HepG2 (cell line): Measurements from ENCODE around the gene ZG16. TPM values are rescaled to one million over a fixed set of nuclear protein-coding genes. Genes with fewer than 3 reads are reported as not detected.

Experiments used
- BRCA1 ChIP-seq: sonication (generic); formaldehyde crosslinking; IDR thresholded peaks from 2 replicates; pipeline ENCODE4 v1.4.0; 2020; ENCODE audit warnings: missing genetic modification reagents
- CC2D1A ChIP-seq: sonication (generic); formaldehyde crosslinking; IDR thresholded peaks from 2 replicates; pipeline ENCODE4 v1.8.1; 2023; ENCODE audit warnings: mild to moderate bottlenecking, missing genetic modification reagents
- CCAR2 ChIP-seq: fragments of 200-400 bp; formaldehyde crosslinking; optimal IDR thresholded peaks from 2 replicates; pipeline ENCODE3; 2018; ENCODE audit warnings: low read depth, mild to moderate bottlenecking, low read length, moderate library complexity
- ETV6 ChIP-seq: sonication (generic); formaldehyde crosslinking; conservative IDR thresholded peaks from 2 replicates; pipeline ENCODE4 v1.4.0; 2020; ENCODE audit warnings: missing genetic modification reagents
- GABPA ChIP-seq, 2 experiments: IDR thresholded peaks; 2 replicates each; pipeline ENCODE4 v1.6.1; 2011 to 2016; ENCODE audit warnings: low read depth in 2 of 2, low read length in 1 of 2, missing biosample characterization in 1 of 2, missing genetic modification characterization in 1 of 2
- GATA4 ChIP-seq: sonication (generic); IDR thresholded peaks from 2 replicates; pipeline ENCODE4 v1.6.1; 2016; ENCODE audit warnings: antibody characterized with exemption, low read depth, borderline replicate concordance
- KDM1A ChIP-seq: IDR thresholded peaks from 2 replicates; pipeline ENCODE4 v1.6.1; 2016; ENCODE audit warnings: missing compliant biosample characterization
- KDM5A ChIP-seq: fragments of 200-600 bp; sonication (generic); IDR thresholded peaks from 2 replicates; pipeline ENCODE4 v1.7.0; 2018; ENCODE audit warnings: antibody characterized with exemption, mild to moderate bottlenecking, low read length, borderline replicate concordance
- MEF2D ChIP-seq: sonication (generic); formaldehyde crosslinking; IDR thresholded peaks from 2 replicates; pipeline ENCODE4 v1.5.1; 2020; ENCODE audit warnings: mild to moderate bottlenecking, missing genetic modification reagents
- MXI1 ChIP-seq: IDR thresholded peaks from 3 replicates; pipeline ENCODE4 v1.6.1; 2012; ENCODE audit warnings: low read depth, low read length, inconsistent platforms, borderline replicate concordance
- PHF21A ChIP-seq: sonication (generic); formaldehyde crosslinking; IDR thresholded peaks from 2 replicates; pipeline ENCODE4 v1.5.0; 2020; ENCODE audit warnings: mild to moderate bottlenecking, missing genetic modification reagents
- SATB2 ChIP-seq: sonication (generic); formaldehyde crosslinking; IDR thresholded peaks from 2 replicates; pipeline ENCODE4 v1.5.0; 2020; ENCODE audit warnings: missing genetic modification reagents
- SOX13 ChIP-seq, 3 experiments: fragments of 450-650 bp in 1 of 3; sonication (generic) in 1 of 3; formaldehyde crosslinking in 1 of 3; IDR thresholded peaks in 2 of 3; conservative IDR thresholded peaks in 1 of 3; 2 replicates each; pipeline versions ENCODE4 v1.5.0 to v1.6.1; 2016 to 2020; ENCODE audit warnings: antibody characterized with exemption in 1 of 3, mild to moderate bottlenecking in 1 of 3, missing compliant biosample characterization in 1 of 3, missing genetic modification reagents in 1 of 3, moderate library complexity in 1 of 3
- SPEN ChIP-seq: sonication (generic); formaldehyde crosslinking; IDR thresholded peaks from 2 replicates; pipeline ENCODE4 v1.5.1; 2020; ENCODE audit warnings: low read depth, mild to moderate bottlenecking, missing genetic modification reagents
- SRSF9 ChIP-seq: fragments of 200-400 bp; formaldehyde crosslinking; IDR thresholded peaks from 2 replicates; pipeline ENCODE4 v1.6.1; 2018; ENCODE audit warnings: borderline replicate concordance, mild to moderate bottlenecking, low read depth, low read length; ENCODE audit not compliant: insufficient read depth, poor library complexity, severe bottlenecking
- STAG1 ChIP-seq: sonication (generic); formaldehyde crosslinking; IDR thresholded peaks from 2 replicates; pipeline ENCODE4 v1.4.0; 2020; ENCODE audit warnings: missing genetic modification reagents
- TEAD2 ChIP-seq: sonication (generic); formaldehyde crosslinking; IDR thresholded peaks from 2 replicates; pipeline ENCODE4 v1.9.0; 2021; ENCODE audit warnings: missing genetic modification reagents
- TEAD3 ChIP-seq: optimal IDR thresholded peaks from 2 replicates; pipeline ENCODE3; 2016; ENCODE audit warnings: borderline replicate concordance
- ZMYM2 ChIP-seq: sonication (generic); formaldehyde crosslinking; IDR thresholded peaks from 2 replicates; pipeline ENCODE4 v1.8.0; 2022; ENCODE audit warnings: mild to moderate bottlenecking, missing genetic modification reagents
- ZNF547 ChIP-seq: sonication (generic); formaldehyde crosslinking; IDR thresholded peaks from 2 replicates; pipeline ENCODE4 v1.5.1; 2020; ENCODE audit warnings: mild to moderate bottlenecking, missing genetic modification reagents
- ZNF615 ChIP-seq: sonication (generic); formaldehyde crosslinking; IDR thresholded peaks from 2 replicates; pipeline ENCODE4 v1.5.0; 2020; ENCODE audit warnings: mild to moderate bottlenecking, missing genetic modification reagents, borderline replicate concordance
- ZNF746 ChIP-seq: sonication (generic); formaldehyde crosslinking; IDR thresholded peaks from 2 replicates; pipeline ENCODE4 v1.8.0; 2022; ENCODE audit warnings: mild to moderate bottlenecking, missing genetic modification reagents
- ZSCAN20 ChIP-seq: sonication (generic); formaldehyde crosslinking; IDR thresholded peaks from 2 replicates; pipeline ENCODE4 v1.4.0; 2020; ENCODE audit warnings: missing genetic modification reagents, mild to moderate bottlenecking, borderline replicate concordance
- polyA plus RNA-seq, 8 experiments: library from polyadenylated mRNA; depleted of rRNA in 3 of 8; stranded (reverse) in 7 of 8; unstranded in 1 of 8; fragments of >200 nt; fragmentation: Illumina TruSeq in 4 of 8; extraction: Trizol in 4 of 8; gene quantifications; 2 replicates each; pipeline versions ENCODE4 v1.2.1 to v1.2.3, GENCODE V29; 2011 to 2016; ENCODE audit warnings: low read depth in 4 of 8, missing spikeins in 1 of 8, mixed read lengths in 1 of 8; ENCODE audit not compliant: insufficient read depth in 1 of 8
- total RNA-seq, 5 experiments: library from RNA; depleted of rRNA; stranded (reverse); fragments of >200 nt; fragmentation: Illumina TruSeq; extraction: Trizol; gene quantifications; 2 replicates each; pipeline ENCODE4 v1.2.3, GENCODE V29; 2016; ENCODE audit warnings: low read depth in 1 of 5
- TF ChIP-seq, protein P1 (sequence below): fragments of 450-650 bp; IDR thresholded peaks from 2 replicates; pipeline ENCODE4 v1.6.1; 2016
- TF ChIP-seq, protein P2 (sequence below): sonication (generic); formaldehyde crosslinking; IDR thresholded peaks from 2 replicates; pipeline ENCODE4 v1.5.0; 2020; ENCODE audit warnings: mild to moderate bottlenecking, missing genetic modification reagents
- TF ChIP-seq, protein P3 (sequence below): sonication (generic); formaldehyde crosslinking; IDR thresholded peaks from 2 replicates; pipeline ENCODE4 v1.4.0; 2020; ENCODE audit warnings: missing genetic modification reagents, borderline replicate concordance

Gene ZG16
- total and polyA plus RNA-seq, 2 of the 13 experiments (the other 11 are each of a cell fraction or from before 2014, with no cell fraction given): 0.04 to 0.07 TPM

DNA sequence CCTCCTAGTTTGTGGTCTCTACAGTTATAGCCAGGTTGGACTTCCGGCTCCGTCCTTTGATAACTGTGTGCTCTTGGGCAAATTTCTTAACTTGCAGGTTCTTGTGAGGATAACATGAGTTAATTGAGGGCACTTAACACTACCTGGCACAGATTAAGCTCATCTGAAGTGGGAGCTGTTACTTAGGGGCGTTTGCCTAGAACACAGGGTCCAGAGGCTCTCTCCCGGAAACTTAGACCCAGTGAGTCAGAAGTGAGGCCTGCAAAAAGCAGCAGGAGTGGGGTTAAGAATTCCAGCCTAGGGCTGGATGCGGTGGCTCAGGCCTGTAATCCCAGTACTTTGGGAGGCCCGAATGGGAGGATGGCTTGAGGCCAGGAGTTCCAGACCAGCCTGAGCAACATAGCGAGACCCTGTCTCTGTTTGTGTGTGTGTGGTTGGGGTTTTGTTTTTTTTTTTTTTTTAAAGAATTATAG lies 43.6 kb downstream of the ZG16 start (continued):
- TF ChIP-seq, protein P1, sequence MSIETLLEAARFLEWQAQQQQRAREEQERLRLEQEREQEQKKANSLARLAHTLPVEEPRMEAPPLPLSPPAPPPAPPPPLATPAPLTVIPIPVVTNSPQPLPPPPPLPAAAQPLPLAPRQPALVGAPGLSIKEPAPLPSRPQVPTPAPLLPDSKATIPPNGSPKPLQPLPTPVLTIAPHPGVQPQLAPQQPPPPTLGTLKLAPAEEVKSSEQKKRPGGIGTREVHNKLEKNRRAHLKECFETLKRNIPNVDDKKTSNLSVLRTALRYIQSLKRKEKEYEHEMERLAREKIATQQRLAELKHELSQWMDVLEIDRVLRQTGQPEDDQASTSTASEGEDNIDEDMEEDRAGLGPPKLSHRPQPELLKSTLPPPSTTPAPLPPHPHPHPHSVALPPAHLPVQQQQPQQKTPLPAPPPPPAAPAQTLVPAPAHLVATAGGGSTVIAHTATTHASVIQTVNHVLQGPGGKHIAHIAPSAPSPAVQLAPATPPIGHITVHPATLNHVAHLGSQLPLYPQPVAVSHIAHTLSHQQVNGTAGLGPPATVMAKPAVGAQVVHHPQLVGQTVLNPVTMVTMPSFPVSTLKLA: no peak
- TF ChIP-seq SATB2 (CRISPR knock-in tag): no peak
- peak; percentile 67 for TF ChIP-seq TEAD3 (CRISPR knock-in tag)
- no peak for TF ChIP-seq ETV6 (CRISPR knock-in tag)
- no peak for TF ChIP-seq KDM1A (CRISPR knock-in tag)
- peak; percentile 4; the same call in 1 of the 2 replicates for TF ChIP-seq GATA4
- no peak for TF ChIP-seq BRCA1 (CRISPR knock-in tag)
- TF ChIP-seq CC2D1A: no peak
- TF ChIP-seq CCAR2: no peak
- TF ChIP-seq ZNF547: no peak
- no peak for TF ChIP-seq GABPA (IDR thresholded peaks at IDR 0.05; ENCODE audit: low read depth, low read length)
- TF ChIP-seq GABPA (CRISPR knock-in tag; IDR thresholded peaks at IDR 0.05; ENCODE audit: low read depth): peak; percentile 60; the same call in 1 of the 2 replicates
- no peak for TF ChIP-seq MXI1
- TF ChIP-seq PHF21A (CRISPR knock-in tag): no peak
- no peak for TF ChIP-seq SRSF9
- no peak for TF ChIP-seq ZMYM2
- TF ChIP-seq ZNF615 (CRISPR knock-in tag): no peak
- TF ChIP-seq TEAD2 (CRISPR knock-in tag): no peak
- TF ChIP-seq ZSCAN20 (CRISPR knock-in tag): no peak
- no peak for TF ChIP-seq STAG1
- TF ChIP-seq, protein P2, sequence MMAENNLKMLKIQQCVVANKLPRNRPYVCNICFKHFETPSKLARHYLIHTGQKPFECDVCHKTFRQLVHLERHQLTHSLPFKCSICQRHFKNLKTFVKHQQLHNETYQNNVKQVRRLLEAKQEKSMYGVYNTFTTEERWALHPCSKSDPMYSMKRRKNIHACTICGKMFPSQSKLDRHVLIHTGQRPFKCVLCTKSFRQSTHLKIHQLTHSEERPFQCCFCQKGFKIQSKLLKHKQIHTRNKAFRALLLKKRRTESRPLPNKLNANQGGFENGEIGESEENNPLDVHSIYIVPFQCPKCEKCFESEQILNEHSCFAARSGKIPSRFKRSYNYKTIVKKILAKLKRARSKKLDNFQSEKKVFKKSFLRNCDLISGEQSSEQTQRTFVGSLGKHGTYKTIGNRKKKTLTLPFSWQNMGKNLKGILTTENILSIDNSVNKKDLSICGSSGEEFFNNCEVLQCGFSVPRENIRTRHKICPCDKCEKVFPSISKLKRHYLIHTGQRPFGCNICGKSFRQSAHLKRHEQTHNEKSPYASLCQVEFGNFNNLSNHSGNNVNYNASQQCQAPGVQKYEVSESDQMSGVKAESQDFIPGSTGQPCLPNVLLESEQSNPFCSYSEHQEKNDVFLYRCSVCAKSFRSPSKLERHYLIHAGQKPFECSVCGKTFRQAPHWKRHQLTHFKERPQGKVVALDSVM: peak; percentile 88
- TF ChIP-seq KDM5A: no peak
- TF ChIP-seq SOX13 (IDR thresholded peaks at IDR 0.05): no peak
- TF ChIP-seq SOX13 (CRISPR knock-in tag; conservative IDR thresholded peaks at IDR 0.05 in 1 of 2, IDR thresholded peaks at IDR 0.05 in 1 of 2): no peak
- TF ChIP-seq MEF2D (CRISPR knock-in tag): 0 out of 2 replicates have a peak, but pooled peaks have one; percentile 14
- TF ChIP-seq, protein P3, sequence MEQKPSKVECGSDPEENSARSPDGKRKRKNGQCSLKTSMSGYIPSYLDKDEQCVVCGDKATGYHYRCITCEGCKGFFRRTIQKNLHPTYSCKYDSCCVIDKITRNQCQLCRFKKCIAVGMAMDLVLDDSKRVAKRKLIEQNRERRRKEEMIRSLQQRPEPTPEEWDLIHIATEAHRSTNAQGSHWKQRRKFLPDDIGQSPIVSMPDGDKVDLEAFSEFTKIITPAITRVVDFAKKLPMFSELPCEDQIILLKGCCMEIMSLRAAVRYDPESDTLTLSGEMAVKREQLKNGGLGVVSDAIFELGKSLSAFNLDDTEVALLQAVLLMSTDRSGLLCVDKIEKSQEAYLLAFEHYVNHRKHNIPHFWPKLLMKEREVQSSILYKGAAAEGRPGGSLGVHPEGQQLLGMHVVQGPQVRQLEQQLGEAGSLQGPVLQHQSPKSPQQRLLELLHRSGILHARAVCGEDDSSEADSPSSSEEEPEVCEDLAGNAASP (CRISPR knock-in tag): no peak
- TF ChIP-seq SPEN (CRISPR knock-in tag): 0 out of 2 replicates have a peak, but pooled peaks have one; percentile 35
- no peak for TF ChIP-seq ZNF746 (CRISPR knock-in tag)
